KMS-11 (cell line): ENCODE data around the gene C1orf56.
A peak's percentile ranks its signal among the peaks of the same experiment; 100 is the strongest.

Source experiments
- H2AFZ ChIP-seq: fragments of 200-600 bp; sonication (generic); 2 replicates; pipeline ENCODE4 v1.6.1; 2016; ENCODE audit warnings: antibody characterized with exemption, mixed run types, low read depth
- H3K27ac ChIP-seq: fragments of 200-600 bp; sonication (generic); 2 replicates; pipeline ENCODE4 v1.6.1; 2016; ENCODE audit warnings: mild to moderate bottlenecking, mixed run types
- H3K27me3 ChIP-seq: fragments of 200-600 bp; sonication (generic); 2 replicates; pipeline ENCODE4 v1.6.1; 2017; ENCODE audit warnings: mild to moderate bottlenecking, low read depth, mixed run types, moderate library complexity; ENCODE audit not compliant: insufficient read depth
- H3K36me3 ChIP-seq: fragments of 200-600 bp; sonication (generic); 2 replicates; pipeline ENCODE4 v1.6.1; 2017; ENCODE audit warnings: mild to moderate bottlenecking, mixed run types; ENCODE audit not compliant: insufficient read depth
- H3K4me1 ChIP-seq: fragments of 200-600 bp; sonication (generic); 2 replicates; pipeline ENCODE4 v1.6.1; 2016; ENCODE audit warnings: mild to moderate bottlenecking, low read depth, mixed run types; ENCODE audit not compliant: poor library complexity, severe bottlenecking
- H3K4me2 ChIP-seq: fragments of 200-600 bp; sonication (generic); 2 replicates; pipeline ENCODE4 v1.7.0; 2016; ENCODE audit warnings: mild to moderate bottlenecking, mixed run types
- H3K4me3 ChIP-seq: fragments of 200-600 bp; sonication (generic); IDR thresholded peaks from 2 replicates; pipeline ENCODE4 v1.6.1; 2017; ENCODE audit warnings: low read depth, low read length, mixed read lengths; ENCODE audit not compliant: insufficient read depth
- H3K79me2 ChIP-seq: fragments of 200-600 bp; sonication (generic); 2 replicates; pipeline ENCODE4 v1.6.1; 2016; ENCODE audit warnings: low read depth, mixed run types; ENCODE audit not compliant: insufficient read depth
- H3K9ac ChIP-seq: fragments of 200-600 bp; sonication (generic); 2 replicates; pipeline ENCODE4 v1.6.1; 2016; ENCODE audit warnings: mild to moderate bottlenecking, mixed run types
- H4K20me1 ChIP-seq: fragments of 200-600 bp; sonication (generic); 2 replicates; pipeline ENCODE4 v1.6.1; 2016; ENCODE audit warnings: mild to moderate bottlenecking, mixed run types; ENCODE audit not compliant: insufficient read depth
- TF ChIP-seq, protein P1 (sequence below): fragments of 200-600 bp; sonication (generic); conservative IDR thresholded peaks from 2 replicates; pipeline ENCODE4 v1.6.1; 2017; ENCODE audit warnings: low read depth, mild to moderate bottlenecking, antibody characterized with exemption, low read length, moderate library complexity, mixed read lengths

C1orf56 gene, protein sequence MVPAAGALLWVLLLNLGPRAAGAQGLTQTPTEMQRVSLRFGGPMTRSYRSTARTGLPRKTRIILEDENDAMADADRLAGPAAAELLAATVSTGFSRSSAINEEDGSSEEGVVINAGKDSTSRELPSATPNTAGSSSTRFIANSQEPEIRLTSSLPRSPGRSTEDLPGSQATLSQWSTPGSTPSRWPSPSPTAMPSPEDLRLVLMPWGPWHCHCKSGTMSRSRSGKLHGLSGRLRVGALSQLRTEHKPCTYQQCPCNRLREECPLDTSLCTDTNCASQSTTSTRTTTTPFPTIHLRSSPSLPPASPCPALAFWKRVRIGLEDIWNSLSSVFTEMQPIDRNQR

DNA sequence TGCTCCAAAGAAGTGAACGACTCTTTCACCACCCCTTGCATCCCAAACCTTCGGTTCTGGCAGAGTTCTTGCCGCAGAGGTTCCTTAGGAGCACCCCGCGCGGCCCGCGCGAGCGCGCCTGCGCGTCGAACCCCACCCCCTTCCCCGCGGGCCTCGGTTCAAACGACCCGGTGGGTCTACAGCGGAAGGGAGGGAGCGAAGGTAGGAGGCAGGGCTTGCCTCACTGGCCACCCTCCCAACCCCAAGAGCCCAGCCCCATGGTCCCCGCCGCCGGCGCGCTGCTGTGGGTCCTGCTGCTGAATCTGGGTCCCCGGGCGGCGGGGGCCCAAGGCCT, at the start of gene C1orf56:
C1orf56 (plus strand) TSS at position 161 of the 334 bp plus-strand sequence; CDS start at position 258, 97 bp downstream.
- peak within 1 kb of the TSS; percentile 47 for H3K9ac ChIP-seq
- H4K20me1 ChIP-seq, result no peaks in the 10 kb centered on the region; the same call in 1 of the 2 replicates
- H3K79me2 ChIP-seq, result no peaks in the 10 kb centered on the region
- peak within 1 kb of the TSS; percentile 71 for H2AFZ ChIP-seq
- H3K4me1 ChIP-seq, result peaks cover 26% of the 10 kb centered on the region
- H3K27me3 ChIP-seq, result no peaks in the 10 kb centered on the region
- peak within 1 kb of the TSS; percentile 5; the same call in 1 of the 2 replicates for H3K27ac ChIP-seq
- peak within 1 kb of the TSS; percentile 41 for H3K4me2 ChIP-seq
- TF ChIP-seq, protein P1, sequence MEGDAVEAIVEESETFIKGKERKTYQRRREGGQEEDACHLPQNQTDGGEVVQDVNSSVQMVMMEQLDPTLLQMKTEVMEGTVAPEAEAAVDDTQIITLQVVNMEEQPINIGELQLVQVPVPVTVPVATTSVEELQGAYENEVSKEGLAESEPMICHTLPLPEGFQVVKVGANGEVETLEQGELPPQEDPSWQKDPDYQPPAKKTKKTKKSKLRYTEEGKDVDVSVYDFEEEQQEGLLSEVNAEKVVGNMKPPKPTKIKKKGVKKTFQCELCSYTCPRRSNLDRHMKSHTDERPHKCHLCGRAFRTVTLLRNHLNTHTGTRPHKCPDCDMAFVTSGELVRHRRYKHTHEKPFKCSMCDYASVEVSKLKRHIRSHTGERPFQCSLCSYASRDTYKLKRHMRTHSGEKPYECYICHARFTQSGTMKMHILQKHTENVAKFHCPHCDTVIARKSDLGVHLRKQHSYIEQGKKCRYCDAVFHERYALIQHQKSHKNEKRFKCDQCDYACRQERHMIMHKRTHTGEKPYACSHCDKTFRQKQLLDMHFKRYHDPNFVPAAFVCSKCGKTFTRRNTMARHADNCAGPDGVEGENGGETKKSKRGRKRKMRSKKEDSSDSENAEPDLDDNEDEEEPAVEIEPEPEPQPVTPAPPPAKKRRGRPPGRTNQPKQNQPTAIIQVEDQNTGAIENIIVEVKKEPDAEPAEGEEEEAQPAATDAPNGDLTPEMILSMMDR, result no peak
- peak within 1 kb of the TSS; percentile 95 for H3K4me3 ChIP-seq
- H3K36me3 ChIP-seq, result peaks cover under 1% of the 10 kb centered on the region; the same call in 1 of the 2 replicates

DNA sequence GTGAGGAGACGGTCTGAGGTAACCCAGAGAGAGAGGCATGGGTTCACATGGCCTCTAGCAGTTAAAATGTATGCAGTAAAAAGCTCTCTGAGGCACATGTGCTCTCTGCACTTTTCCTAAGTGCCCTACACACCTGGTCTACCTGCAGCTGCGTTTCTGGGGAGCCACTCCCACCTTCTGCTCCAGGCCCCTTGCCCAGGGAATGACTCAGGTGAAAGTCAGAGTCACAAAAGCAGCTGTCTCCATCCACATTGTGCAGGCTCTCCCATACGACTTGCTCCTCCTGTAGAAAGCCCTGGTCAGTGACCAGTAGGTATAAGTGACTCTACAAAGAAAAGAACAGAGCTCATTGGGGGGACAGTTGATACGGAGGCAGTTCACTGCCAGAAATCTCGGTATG, 49.6 kb upstream of the C1orf56 start:
- Histone ChIP-seq H3K4me2 (no peak overlapping the region), H2AFZ (peak overlapping the region; percentile 23; the same call in 1 of the 2 replicates), H3K79me2 (no peaks in the 10 kb centered on the region), H3K27me3 (no peaks in the 10 kb centered on the region; the same call in 1 of the 2 replicates), H3K36me3 (no peaks in the 10 kb centered on the region), H3K4me1 (peaks cover 23% of the 10 kb centered on the region), H3K9ac (no peak overlapping the region), H3K27ac (no peak overlapping the region; the same call in 1 of the 2 replicates), H4K20me1 (no peaks in the 10 kb centered on the region), H3K4me3 (no peak overlapping the region)
- TF ChIP-seq, protein P1, result no peak

DNA sequence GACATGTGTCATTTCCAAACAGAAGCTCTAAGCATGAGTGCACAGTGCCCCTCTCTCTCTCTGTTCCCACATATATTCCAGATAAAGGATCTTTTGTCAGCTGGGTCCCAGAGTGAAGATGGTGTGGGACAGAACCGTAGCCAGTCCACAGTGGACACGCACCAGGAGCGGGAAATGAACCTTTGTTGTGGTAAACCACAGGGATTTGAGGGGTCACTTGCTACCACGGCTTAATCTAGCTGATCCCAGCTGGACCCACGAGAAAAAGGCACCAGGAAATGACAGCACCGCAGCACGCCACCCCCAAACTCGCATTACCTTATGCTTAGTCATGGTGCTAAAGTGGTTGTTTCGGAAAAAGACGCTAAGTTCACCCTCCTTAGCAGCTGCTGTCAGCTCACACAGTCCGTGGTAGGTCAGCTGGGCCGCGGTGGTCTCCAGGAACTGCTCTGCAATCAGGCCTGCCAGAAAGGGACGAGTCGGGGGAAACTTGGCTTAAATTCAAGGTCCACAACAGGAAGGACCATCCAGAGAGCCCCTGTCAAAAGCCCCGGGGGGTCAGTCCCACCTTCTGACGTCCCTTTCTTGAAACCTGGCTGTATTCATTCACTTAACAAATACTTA, 48.4 kb upstream of the C1orf56 start:
- Histone ChIP-seq H3K27ac (no peak overlapping the region), H2AFZ (no peak overlapping the region), H3K4me1 (peaks cover 34% of the 10 kb centered on the region), H3K79me2 (no peaks in the 10 kb centered on the region), H3K36me3 (no peaks in the 10 kb centered on the region), H3K4me3 (no peak overlapping the region), H4K20me1 (no peaks in the 10 kb centered on the region), H3K27me3 (no peaks in the 10 kb centered on the region; the same call in 1 of the 2 replicates), H3K4me2 (no peak overlapping the region), H3K9ac (no peak overlapping the region)
- TF ChIP-seq, protein P1, result no peak

DNA sequence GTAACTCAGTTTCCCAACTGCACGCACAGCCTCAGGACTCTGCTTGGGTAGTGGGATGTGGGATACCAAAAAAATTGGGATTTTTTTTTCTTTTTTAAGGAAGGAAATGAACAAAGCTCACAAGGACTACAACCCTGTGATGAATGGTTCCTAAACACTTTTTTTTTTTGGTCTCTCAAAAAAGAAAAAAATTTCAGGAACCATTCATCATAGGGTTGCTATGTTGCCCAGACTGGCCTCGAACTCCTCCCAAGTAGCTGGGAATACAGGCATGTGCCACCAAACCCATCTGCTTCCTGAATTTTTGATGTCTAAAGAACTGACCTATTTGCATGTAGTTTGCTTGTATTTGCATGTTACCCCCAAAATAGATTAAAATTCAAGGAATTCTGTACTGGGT, 47.6 kb upstream of the C1orf56 start:
- Histone ChIP-seq H3K79me2 (no peaks in the 10 kb centered on the region), H2AFZ (no peak overlapping the region), H3K4me2 (no peak overlapping the region), H3K4me3 (no peak overlapping the region), H3K27me3 (no peaks in the 10 kb centered on the region; the same call in 1 of the 2 replicates), H3K27ac (no peak overlapping the region), H3K4me1 (peaks cover 36% of the 10 kb centered on the region), H4K20me1 (no peaks in the 10 kb centered on the region), H3K36me3 (no peaks in the 10 kb centered on the region), H3K9ac (no peak overlapping the region)
- TF ChIP-seq, protein P1, result no peak
